CD4-positive, alpha-beta T cell (primary cell): ENCODE measurements around the gene COA8. TPM values are rescaled to one million over a fixed set of nuclear protein-coding genes. Genes with fewer than 3 reads are reported as not detected.
A peak's percentile ranks its signal among the peaks of the same experiment; 100 is the strongest.

Experiments
- ATAC-seq: fragments of 200-7000 bp; cut with Tn5 transposase; one replicate; pipeline ENCODE4 v1.10.0; 2022; ENCODE audit warnings: mild to moderate bottlenecking; ENCODE audit not compliant: poor library complexity
- CTCF ChIA-PET: fragments of 350-600 bp; sonication (Branson Sonifier 250); formaldehyde crosslinking; loops from one replicate; lab custom pipeline; 2021; ENCODE audit warnings: antibody characterized with exemption, inconsistent platforms; lab: Charles Lee
- POLR2A ChIA-PET: fragments of 350-600 bp; sonication (Branson Sonifier 250); formaldehyde crosslinking; loops from one replicate; lab custom pipeline; 2021; ENCODE audit warnings: antibody characterized with exemption, inconsistent platforms; lab: Charles Lee
- DNase-seq, 14 experiments: peaks; one replicate each; pipeline ENCODE4 v3.0.0-alpha.2; 2013 to 2020; ENCODE audit warnings: mixed read lengths in 2 of 14
- H3K27ac ChIP-seq, 2 donors: one replicate each; pipeline versions ENCODE4 v1.5.1 to v1.7.0; 2013; ENCODE audit warnings: low read length in 2 of 2, low read depth in 1 of 2, mild to moderate bottlenecking in 1 of 2
- H3K27me3 ChIP-seq, 2 experiments: 1 replicate in 1 of 2; 2 replicates in 1 of 2; pipeline versions ENCODE4 v1.6.1 to v1.7.0; 2013; ENCODE audit warnings: low read length in 2 of 2, control low read depth in 1 of 2, mild to moderate bottlenecking in 1 of 2, moderate library complexity in 1 of 2; ENCODE audit not compliant: insufficient read depth in 2 of 2, control insufficient read depth in 1 of 2
- H3K36me3 ChIP-seq: one replicate; pipeline ENCODE4 v1.6.1; 2013; ENCODE audit warnings: low read length, control low read depth; ENCODE audit not compliant: insufficient read depth
- H3K4me1 ChIP-seq: one replicate; pipeline ENCODE4 v1.6.1; 2013; ENCODE audit warnings: low read length, control low read depth; ENCODE audit not compliant: insufficient read depth
- H3K4me3 ChIP-seq: one replicate; pipeline ENCODE4 v1.5.1; 2013; ENCODE audit warnings: mild to moderate bottlenecking, low read length, moderate library complexity
- H3K9me3 ChIP-seq, 2 experiments: 1 replicate in 1 of 2; 2 replicates in 1 of 2; pipeline versions ENCODE4 v1.6.1 to v1.7.0; 2013; ENCODE audit warnings: low read length in 2 of 2, mild to moderate bottlenecking in 2 of 2, control low read depth in 1 of 2, moderate library complexity in 1 of 2; ENCODE audit not compliant: control insufficient read depth in 1 of 2, insufficient read depth in 1 of 2
- H3K27ac Mint-ChIP-seq: one replicate; pipeline ENCODE4 v1.8.0; 2020; ENCODE audit warnings: mixed read lengths
- H3K27me3 Mint-ChIP-seq: one replicate; pipeline ENCODE4 v1.8.0; 2021; ENCODE audit warnings: mixed read lengths
- H3K36me3 Mint-ChIP-seq: one replicate; pipeline ENCODE4 v1.8.0; 2021; ENCODE audit warnings: low read depth, mixed read lengths
- H3K4me1 Mint-ChIP-seq: one replicate; pipeline ENCODE4 v1.8.0; 2021; ENCODE audit warnings: low read depth, mixed read lengths
- H3K4me3 Mint-ChIP-seq: one replicate; pipeline ENCODE4 v1.8.0; 2020; ENCODE audit warnings: mild to moderate bottlenecking, mixed read lengths
- H3K9me3 Mint-ChIP-seq: one replicate; pipeline ENCODE4 v1.8.0; 2020; ENCODE audit warnings: mixed read lengths
- CTCF ChIP-seq: fragments of 200-600 bp; IDR thresholded peaks from one replicate; pipeline ENCODE4 v1.8.0; 2022; ENCODE audit warnings: antibody characterized with exemption, mild to moderate bottlenecking
- intact Hi-C, 2 experiments: fragments of 100-400 bp; cut with DNase I in 1 of 2; cut with micrococcal nuclease in 1 of 2; formaldehyde crosslinking; loops; one replicate each; pipeline versions ENCODE4 v1.15.1 to v1.9.0; 2023 to 2025; cut with DNase I, micrococcal nuclease
- total RNA-seq, 174 experiments: library from RNA in 2 of 174; stranded (reverse) in 2 of 174; gene quantifications; one replicate each; pipeline ENCODE4 v1.2.3 and lab custom pipeline; 2021 to 2026

COA8 gene
- total RNA-seq, 2 experiments from 2014 or later, result 9.1 to 10.7 TPM

- DNase-seq, result no peak
- CTCF ChIA-PET, result no interaction called here
- no peak for TF ChIP-seq CTCF
Observed at GRCh38 chr14:103516426-103517173, 46.2 kb upstream of the COA8 start.

GRCh38 chr14:103517174-103517566 is 45.6 kb upstream of the COA8 start:
- H3K27me3 Mint-ChIP-seq, result peaks cover 14% of the 10 kb centered on the region
- Histone ChIP-seq H3K9me3 (peaks cover 0 to 6% of the 10 kb centered on the region in 2 experiments), H3K27ac (no peak overlapping the region), H3K36me3 (peaks cover 2% of the 10 kb centered on the region), H3K27me3 (peaks cover 7 to 9% of the 10 kb centered on the region in 2 experiments), H3K4me3 (no peak overlapping the region), H3K4me1 (peaks cover 33% of the 10 kb centered on the region)
- no peak for ATAC-seq
- CTCF ChIA-PET, result no interaction called here
- H3K9me3 Mint-ChIP-seq, result no peaks in the 10 kb centered on the region
- H3K4me3 Mint-ChIP-seq, result peak overlapping the region; percentile 15
- intact Hi-C loops, result no loop called here
- POLR2A ChIA-PET, result no interaction called here
- TF ChIP-seq CTCF, result no peak
- H3K36me3 Mint-ChIP-seq, result no peaks in the 10 kb centered on the region
- peaks cover 10% of the 10 kb centered on the region for H3K4me1 Mint-ChIP-seq
- no peak overlapping the region for H3K27ac Mint-ChIP-seq
- DNase-seq, result no peak

More at GRCh38 chr14:103516426-103517173, 46.2 kb upstream of the COA8 start:
- Histone ChIP-seq H3K4me1 (peaks cover 29% of the 10 kb centered on the region), H3K36me3 (peaks cover 2% of the 10 kb centered on the region), H3K9me3 (peaks cover 0 to 6% of the 10 kb centered on the region in 2 experiments), H3K4me3 (no peak overlapping the region), H3K27ac (no peak overlapping the region), H3K27me3 (peaks cover 6% of the 10 kb centered on the region in 2 experiments)
- no peaks in the 10 kb centered on the region for H3K9me3 Mint-ChIP-seq
- no peak for ATAC-seq
- peaks cover 10% of the 10 kb centered on the region for H3K4me1 Mint-ChIP-seq
- intact Hi-C loops, result no loop called here
- peaks cover 14% of the 10 kb centered on the region for H3K27me3 Mint-ChIP-seq
- no peak overlapping the region for H3K4me3 Mint-ChIP-seq
- no peak overlapping the region for H3K27ac Mint-ChIP-seq
- no peaks in the 10 kb centered on the region for H3K36me3 Mint-ChIP-seq
- POLR2A ChIA-PET, result no interaction called here

- TF ChIP-seq CTCF, result no peak
- H3K27ac Mint-ChIP-seq, result no peak overlapping the region
- DNase-seq, result peak in 1 of 14 experiments; percentile 21
Observed at GRCh38 chr14:103517721-103518421, 44.9 kb upstream of the COA8 start.

More at GRCh38 chr14:103517721-103518421, 44.9 kb upstream of the COA8 start:
- no peak overlapping the region for H3K27ac ChIP-seq
- Mint-ChIP-seq H3K9me3 (no peaks in the 10 kb centered on the region), H3K4me3 (no peak overlapping the region), H3K36me3 (no peaks in the 10 kb centered on the region), H3K4me1 (peaks cover 10% of the 10 kb centered on the region), H3K27me3 (peaks cover 14% of the 10 kb centered on the region)
- intact Hi-C loops, result loop anchor here (1.0 kb wide), 1 partner anchor 28 kb away; no protein-coding TSS in a partner anchor
- ChIA-PET CTCF (interaction anchor here (0.9 to 1.9 kb wide), 9 partner anchors 10 to 105 kb away, joined by 3 to 22 read pairs (median 5); partner anchors contain the start of gene TRMT61A), POLR2A (interaction anchor here (2.3 kb wide), 1 partner anchor 11 kb away, joined by 9 read pairs; the partner anchor contains the start of gene TRMT61A)
- no peak for ATAC-seq
- peaks cover 8 to 11% of the 10 kb centered on the region in 2 experiments for H3K27me3 ChIP-seq
- H3K9me3 ChIP-seq, result peaks cover 0 to 6% of the 10 kb centered on the region in 2 experiments
- H3K4me1 ChIP-seq, result peaks cover 37% of the 10 kb centered on the region
- H3K4me3 ChIP-seq, result no peak overlapping the region
- peaks cover 2% of the 10 kb centered on the region for H3K36me3 ChIP-seq
